Large intestine (tissue), 3 donors: ENCODE results near the gene CARS2. TPM values are rescaled to one million over a fixed set of nuclear protein-coding genes. Genes with fewer than 3 reads are reported as not detected.
"Not testable (repeated sequence)": the region's sequence is repeated elsewhere in the genome, so short reads cannot be mapped to it uniquely, and the experiment has no call there.

Experiments
- DNase-seq, 2 donors: peaks; one replicate each; pipeline versions ENCODE4 v3.0.0 to v3.0.0-alpha.2; 2013
- H3K27ac ChIP-seq: one replicate; pipeline ENCODE4 v1.5.1; 2013; ENCODE audit warnings: low read length
- H3K27me3 ChIP-seq: 2 replicates; pipeline ENCODE4 v1.6.1; 2013; ENCODE audit warnings: low read length; ENCODE audit not compliant: control insufficient read depth, insufficient read depth
- H3K36me3 ChIP-seq: 2 replicates; pipeline ENCODE4 v1.6.1; 2013; ENCODE audit warnings: low read length; ENCODE audit not compliant: control insufficient read depth, insufficient read depth
- H3K4me1 ChIP-seq: one replicate; pipeline ENCODE4 v1.6.1; 2013; ENCODE audit warnings: low read length; ENCODE audit not compliant: control insufficient read depth, insufficient read depth
- H3K4me3 ChIP-seq: one replicate; pipeline ENCODE4 v1.5.1; 2013; ENCODE audit warnings: low read length
- H3K9me3 ChIP-seq: one replicate; pipeline ENCODE4 v1.6.1; 2013; ENCODE audit warnings: mild to moderate bottlenecking, low read depth, low read length, moderate library complexity; ENCODE audit not compliant: control insufficient read depth
- WGBS: methylation state at CpG from one replicate; pipeline ENCODE4 v1.1.5; 2013; ENCODE audit warnings: low lambda C conversion rate; ENCODE audit not compliant: insufficient coverage; 5-methylcytosine and 5-hydroxymethylcytosine counted together
- polyA plus RNA-seq: library from polyadenylated mRNA; unstranded; fragments of 120-200 nt; gene quantifications from one replicate; pipeline ENCODE4 v1.2.1, GENCODE V29; 2013

The CARS2 gene
- polyA plus RNA-seq, 1 donor = 88.6 TPM

- no peak for DNase-seq
- H3K27ac ChIP-seq = no peak overlapping the region
- peaks cover 5% of the 10 kb centered on the region for H3K9me3 ChIP-seq
- no CpG with 5 or more reads among the region's 23 CpGs for WGBS
- H3K36me3 ChIP-seq = peaks cover 80% of the 10 kb centered on the region
- H3K4me1 ChIP-seq = no peaks in the 10 kb centered on the region
- H3K27me3 ChIP-seq = no peaks in the 10 kb centered on the region
- H3K4me3 ChIP-seq = no peak overlapping the region
These were observed 40.2 kb downstream of the CARS2 start for GRCh38 chr13:110665491-110666254.

GRCh38 chr13:110664673-110665072 lies 41.2 kb downstream of the CARS2 start:
- DNase-seq = no peak
- peaks cover 82% of the 10 kb centered on the region for H3K36me3 ChIP-seq
- H3K4me1 ChIP-seq = no peaks in the 10 kb centered on the region
- H3K27me3 ChIP-seq = no peaks in the 10 kb centered on the region
- no peak overlapping the region for H3K4me3 ChIP-seq
- WGBS = no CpG with 5 or more reads among the region's 11 CpGs
- H3K27ac ChIP-seq = no peak overlapping the region
- peaks cover 5% of the 10 kb centered on the region for H3K9me3 ChIP-seq

DNA sequence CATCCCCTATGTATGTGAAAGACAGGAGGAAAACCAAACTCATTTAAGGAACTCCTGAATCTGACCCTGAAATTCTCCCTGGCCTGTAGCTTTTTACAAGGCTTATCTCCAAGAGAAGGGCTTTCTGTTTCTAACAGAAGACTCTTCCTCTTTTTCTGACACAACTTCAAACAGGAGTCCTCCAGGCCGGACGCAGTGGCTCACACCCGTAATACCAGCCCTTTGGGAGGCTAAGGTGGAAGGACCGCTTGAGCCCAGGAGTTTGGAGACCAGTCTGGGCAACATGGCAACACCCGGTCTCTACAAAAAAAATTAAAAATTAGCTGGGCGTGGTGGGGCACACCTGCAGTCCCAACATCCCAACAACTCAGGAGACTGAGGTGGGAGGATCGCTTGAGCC lies 41.9 kb downstream of the CARS2 start:
- no peaks in the 10 kb centered on the region for H3K27me3 ChIP-seq
- no peak for DNase-seq
- no peaks in the 10 kb centered on the region for H3K4me1 ChIP-seq
- H3K36me3 ChIP-seq = peaks cover 82% of the 10 kb centered on the region
- H3K4me3 ChIP-seq = no peak overlapping the region
- peaks cover 9% of the 10 kb centered on the region for H3K9me3 ChIP-seq
- no peak overlapping the region for H3K27ac ChIP-seq
- no CpG with 5 or more reads among the region's 7 CpGs for WGBS

- Histone ChIP-seq H3K27ac (no peak overlapping the region), H3K9me3 (peaks cover 10% of the 10 kb centered on the region), H3K4me3 (no peak overlapping the region), H3K36me3 (peaks cover 79% of the 10 kb centered on the region), H3K27me3 (no peaks in the 10 kb centered on the region), H3K4me1 (no peaks in the 10 kb centered on the region)
- no CpG with 5 or more reads among the region's 7 CpGs for WGBS
- DNase-seq = no peak
These were observed 42.4 kb downstream of the CARS2 start for GRCh38 chr13:110663491-110663890.

GRCh38 chr13:110662777-110663443 lies 43.0 kb downstream of the CARS2 start:
- Histone ChIP-seq H3K4me1 (no peaks in the 10 kb centered on the region), H3K36me3 (peaks cover 79% of the 10 kb centered on the region), H3K27ac (no peak overlapping the region), H3K4me3 (no peak overlapping the region), H3K27me3 (no peaks in the 10 kb centered on the region), H3K9me3 (peaks cover 10% of the 10 kb centered on the region)
- no peak for DNase-seq
- 100% methylated on average over 2 of the region's 16 CpGs for WGBS

- H3K4me3 ChIP-seq = no peak overlapping the region
- no peaks in the 10 kb centered on the region for H3K27me3 ChIP-seq
- no peaks in the 10 kb centered on the region for H3K4me1 ChIP-seq
- peaks cover 10% of the 10 kb centered on the region for H3K9me3 ChIP-seq
- 83% methylated on average over 1 of the region's 25 CpGs for WGBS
- H3K27ac ChIP-seq = no peak overlapping the region
- DNase-seq = no peak
- H3K36me3 ChIP-seq = peaks cover 79% of the 10 kb centered on the region
These were observed 43.8 kb downstream of the CARS2 start for GRCh38 chr13:110662091-110662490.

GRCh38 chr13:110661256-110661655 lies 44.7 kb downstream of the CARS2 start:
- no peak overlapping the region for H3K4me3 ChIP-seq
- WGBS = 90% methylated on average over 2 of the region's 3 CpGs
- H3K36me3 ChIP-seq = peaks cover 70% of the 10 kb centered on the region
- DNase-seq = no peak
- H3K9me3 ChIP-seq = peaks cover 10% of the 10 kb centered on the region
- no peaks in the 10 kb centered on the region for H3K4me1 ChIP-seq
- no peak overlapping the region for H3K27ac ChIP-seq
- H3K27me3 ChIP-seq = no peaks in the 10 kb centered on the region

- not testable (repeated sequence) for DNase-seq, H3K4me3 ChIP-seq, H3K27me3 ChIP-seq, H3K9me3 ChIP-seq, H3K4me1 ChIP-seq, H3K27ac ChIP-seq
- peaks cover 62% of the 10 kb centered on the region for H3K36me3 ChIP-seq
- no CpG with 5 or more reads among the region's 6 CpGs for WGBS
These were observed 47.6 kb downstream of the CARS2 start for GRCh38 chr13:110658218-110658911.

DNA sequence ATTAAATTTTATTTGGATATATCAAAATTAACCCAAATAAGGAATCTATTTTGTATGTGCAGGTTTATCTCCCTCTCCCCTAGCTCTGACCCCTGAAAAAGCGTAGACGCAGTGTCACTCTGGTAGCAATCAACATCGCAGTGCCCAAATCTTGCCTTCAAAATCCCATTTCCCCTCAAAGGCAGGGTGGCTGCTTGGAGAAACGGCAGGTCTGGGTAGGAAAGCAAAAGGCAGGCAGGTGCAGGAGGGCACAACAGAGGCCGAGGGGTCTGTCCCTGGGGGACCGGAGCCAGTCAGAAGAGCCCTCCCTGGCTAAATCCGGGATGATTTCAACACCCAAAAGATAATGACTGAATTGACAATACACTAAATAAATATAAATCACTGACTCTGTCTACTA lies 48.7 kb downstream of the CARS2 start:
- Histone ChIP-seq H3K27me3 (no peaks in the 10 kb centered on the region), H3K36me3 (peaks cover 57% of the 10 kb centered on the region), H3K4me1 (no peaks in the 10 kb centered on the region), H3K9me3 (peaks cover 8% of the 10 kb centered on the region), H3K27ac (no peak overlapping the region), H3K4me3 (no peak overlapping the region)
- DNase-seq = no peak
- no CpG with 5 or more reads among the region's 7 CpGs for WGBS

DNA sequence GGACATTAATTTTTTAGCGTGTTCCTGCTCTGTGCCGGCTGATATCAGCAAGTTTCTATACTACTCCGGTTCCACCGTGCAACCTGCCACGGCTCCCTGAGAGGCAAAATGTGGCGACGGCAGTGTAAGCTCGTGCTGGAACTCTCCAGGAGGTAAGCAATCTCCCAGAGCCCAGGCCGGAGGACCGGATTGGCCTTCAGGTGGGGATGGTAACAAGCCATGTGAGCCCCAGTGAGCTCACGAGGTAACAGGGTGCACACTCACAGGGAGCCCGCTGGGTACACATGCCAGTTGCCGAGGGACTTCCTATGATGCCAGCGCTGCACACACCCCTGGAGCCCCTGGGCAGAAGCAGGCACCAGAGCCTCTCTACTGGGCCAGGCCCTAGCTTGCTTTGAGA lies 52.1 kb downstream of the CARS2 start:
- no CpG with 5 or more reads among the region's 14 CpGs for WGBS
- Histone ChIP-seq H3K27ac (no peak overlapping the region), H3K36me3 (peaks cover 57% of the 10 kb centered on the region), H3K4me3 (no peak overlapping the region), H3K4me1 (no peaks in the 10 kb centered on the region), H3K9me3 (no peaks in the 10 kb centered on the region), H3K27me3 (no peaks in the 10 kb centered on the region)
- DNase-seq = no peak
